Neuron (in vitro differentiated cells): ENCODE measurements around the gene CSGALNACT2.

Source experiments
- H2AFZ ChIP-seq: one replicate; pipeline ENCODE4 v1.6.1; 2013; ENCODE audit warnings: low read depth, mild to moderate bottlenecking, inconsistent platforms, low read length, moderate library complexity
- H3K27me3 ChIP-seq: one replicate; pipeline ENCODE4 v1.6.1; 2013; ENCODE audit warnings: low read length; ENCODE audit not compliant: insufficient read depth
- H3K36me3 ChIP-seq: one replicate; pipeline ENCODE4 v1.6.1; 2013; ENCODE audit warnings: low read length; ENCODE audit not compliant: insufficient read depth
- H3K4me1 ChIP-seq: one replicate; pipeline ENCODE4 v1.6.1; 2013; ENCODE audit warnings: low read length; ENCODE audit not compliant: insufficient read depth
- H3K4me3 ChIP-seq: 2 replicates; pipeline ENCODE4 v1.5.1; 2013; ENCODE audit warnings: mild to moderate bottlenecking, low read length, moderate library complexity
- H3K9me3 ChIP-seq: one replicate; pipeline ENCODE4 v1.6.1; 2013; ENCODE audit warnings: low read length

The CSGALNACT2 gene

DNA sequence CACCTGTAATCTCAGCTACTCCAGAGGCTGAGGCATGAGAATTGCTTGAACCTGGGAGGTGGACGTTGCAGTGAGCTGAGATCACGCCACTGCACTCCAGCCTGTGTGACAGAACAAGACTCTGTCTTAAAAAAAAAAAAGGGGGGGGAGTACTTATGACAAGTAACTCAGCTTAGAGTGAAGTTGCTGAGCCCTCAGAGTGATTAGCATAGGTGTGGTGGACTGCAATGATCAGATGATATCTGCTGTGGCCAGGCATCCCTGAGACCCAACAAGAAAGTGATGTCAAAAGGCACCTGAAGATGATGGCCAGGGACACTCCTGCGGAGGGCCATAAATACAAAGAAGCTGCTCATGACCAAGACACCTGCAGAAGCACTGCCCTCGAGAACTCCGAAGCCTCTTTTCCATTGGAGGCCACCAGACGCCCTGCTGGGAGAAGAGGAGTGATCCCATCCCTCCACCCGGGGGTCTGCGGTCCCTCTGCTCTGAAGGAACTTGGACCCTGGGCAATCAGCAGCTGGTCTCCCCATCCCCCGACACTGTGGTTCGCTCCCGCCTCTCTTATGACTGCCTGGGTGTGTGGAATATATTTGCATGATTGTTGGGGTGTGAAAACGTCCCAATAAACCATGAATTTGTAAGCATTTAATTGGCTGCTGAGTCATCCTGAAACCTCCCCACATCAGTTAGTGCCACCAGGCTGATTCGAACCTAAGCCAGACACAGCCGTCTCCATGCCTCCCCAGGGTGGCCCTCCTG, 82.6 kb downstream of the CSGALNACT2 start:
- Histone ChIP-seq H2AFZ (no peak overlapping the region), H3K4me1 (peaks cover 12% of the 10 kb centered on the region), H3K4me3 (no peak overlapping the region), H3K9me3 (no peaks in the 10 kb centered on the region), H3K27me3 (peaks cover 12% of the 10 kb centered on the region), H3K36me3 (no peaks in the 10 kb centered on the region)

- H3K36me3 ChIP-seq: no peaks in the 10 kb centered on the region
- H3K4me3 ChIP-seq: no peak overlapping the region
- no peak overlapping the region for H2AFZ ChIP-seq
- peaks cover 15% of the 10 kb centered on the region for H3K27me3 ChIP-seq
- no peaks in the 10 kb centered on the region for H3K9me3 ChIP-seq
- peaks cover 12% of the 10 kb centered on the region for H3K4me1 ChIP-seq
Measured at GRCh38 chr10:43221419-43222209, 83.4 kb downstream of the CSGALNACT2 start.

- Histone ChIP-seq H3K4me1 (peaks cover 12% of the 10 kb centered on the region), H3K36me3 (no peaks in the 10 kb centered on the region), H2AFZ (no peak overlapping the region), H3K9me3 (no peaks in the 10 kb centered on the region), H3K4me3 (no peak overlapping the region), H3K27me3 (peaks cover 21% of the 10 kb centered on the region)
Measured at GRCh38 chr10:43222210-43222720, 84.0 kb downstream of the CSGALNACT2 start.

GRCh38 chr10:43223056-43223455, 84.8 kb downstream of the CSGALNACT2 start:
- H3K9me3 ChIP-seq: no peaks in the 10 kb centered on the region
- peaks cover 24% of the 10 kb centered on the region for H3K27me3 ChIP-seq
- no peak overlapping the region for H3K4me3 ChIP-seq
- H3K4me1 ChIP-seq: peaks cover 12% of the 10 kb centered on the region
- H2AFZ ChIP-seq: no peak overlapping the region
- H3K36me3 ChIP-seq: no peaks in the 10 kb centered on the region

GRCh38 chr10:43224321-43224720, 86.1 kb downstream of the CSGALNACT2 start:
- Histone ChIP-seq H2AFZ (no peak overlapping the region), H3K27me3 (peaks cover 34% of the 10 kb centered on the region), H3K4me3 (no peak overlapping the region), H3K36me3 (no peaks in the 10 kb centered on the region), H3K4me1 (no peaks in the 10 kb centered on the region), H3K9me3 (no peaks in the 10 kb centered on the region)

DNA sequence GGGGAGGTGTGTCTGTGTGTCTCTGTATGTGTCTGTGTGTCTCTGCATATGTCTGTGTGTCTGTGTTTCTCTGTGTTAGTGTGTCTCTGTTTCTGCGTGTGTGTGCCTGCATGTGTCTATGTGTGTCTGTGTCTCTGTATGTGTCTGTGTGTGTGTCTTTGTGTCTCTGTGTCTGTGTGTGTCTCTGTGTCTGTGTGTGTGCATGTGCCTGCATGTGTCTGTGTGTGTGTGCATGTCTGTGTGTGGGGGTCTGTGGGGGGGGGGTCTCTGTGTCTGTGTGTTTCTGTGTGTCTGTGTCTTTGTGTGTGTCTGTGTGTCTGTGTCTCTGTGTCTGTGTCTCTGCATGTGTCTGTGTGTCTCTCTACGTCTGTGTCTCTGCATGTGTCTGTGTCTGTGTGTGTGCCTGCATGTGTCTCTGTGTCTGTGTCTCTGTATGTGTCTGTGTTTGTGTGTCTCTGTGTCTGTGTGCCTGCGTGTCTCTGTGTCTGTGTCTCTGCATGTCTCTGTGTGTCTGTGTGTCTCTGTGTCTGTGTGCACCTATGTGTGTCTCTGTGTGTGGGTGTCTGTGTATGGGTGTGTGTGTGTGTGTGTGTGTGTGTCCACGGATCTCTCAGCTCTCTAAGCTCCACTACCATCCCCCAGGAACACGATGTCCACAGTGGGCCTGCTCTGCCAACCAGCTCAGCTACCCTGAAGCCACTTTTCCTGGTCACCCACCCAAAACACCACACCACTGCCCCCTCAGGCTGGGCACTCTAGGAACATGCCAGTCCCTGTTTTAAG, 87.0 kb downstream of the CSGALNACT2 start:
- peaks cover 41% of the 10 kb centered on the region for H3K27me3 ChIP-seq
- no peaks in the 10 kb centered on the region for H3K36me3 ChIP-seq
- no peaks in the 10 kb centered on the region for H3K4me1 ChIP-seq

DNA sequence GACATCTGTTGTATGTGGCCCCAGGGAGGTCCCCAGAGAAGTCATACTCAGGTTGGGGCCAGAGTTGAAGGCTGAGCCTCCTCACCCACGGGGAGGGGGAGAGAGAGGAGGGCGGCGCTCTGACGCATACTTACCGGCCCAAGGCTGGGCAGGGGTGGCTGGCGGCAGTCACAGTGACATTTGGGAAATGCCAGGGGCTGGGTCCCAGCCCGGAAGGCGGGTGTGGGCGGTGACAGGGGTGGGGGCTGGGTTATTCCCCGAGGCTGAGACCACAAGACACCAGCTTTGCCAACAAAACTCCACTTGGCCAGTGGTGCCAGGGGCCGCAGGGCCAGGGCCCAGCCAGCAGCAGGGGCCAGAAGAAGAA, 87.5 kb downstream of the CSGALNACT2 start:
- Histone ChIP-seq H3K4me1 (no peaks in the 10 kb centered on the region), H3K27me3 (peaks cover 46% of the 10 kb centered on the region), H3K4me3 (no peak overlapping the region), H3K9me3 (no peaks in the 10 kb centered on the region), H2AFZ (no peak overlapping the region), H3K36me3 (no peaks in the 10 kb centered on the region)

More for the DNA sequence above, 87.0 kb downstream of the CSGALNACT2 start:
- no peaks in the 10 kb centered on the region for H3K9me3 ChIP-seq
- H3K4me3 ChIP-seq: no peak overlapping the region
- no peak overlapping the region for H2AFZ ChIP-seq

DNA sequence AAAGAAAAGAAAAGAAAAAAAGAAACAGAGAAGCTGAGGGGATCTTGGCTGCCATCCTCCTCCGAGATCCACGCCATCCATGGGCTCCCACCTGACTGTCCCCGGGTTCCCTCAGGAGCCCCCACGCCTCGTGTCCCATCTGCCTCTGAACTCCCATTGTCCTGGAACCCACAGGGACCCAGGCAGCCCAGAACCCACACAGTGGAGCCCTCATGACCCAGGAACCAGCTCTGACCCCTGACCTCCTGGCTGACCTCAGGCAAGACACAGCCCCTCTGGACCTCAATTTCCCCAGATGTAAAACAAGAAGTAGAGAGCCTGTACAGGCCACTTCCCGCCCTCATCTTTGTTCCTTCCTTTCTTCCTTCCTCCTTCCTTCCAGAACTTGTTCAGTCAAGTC, 88.2 kb downstream of the CSGALNACT2 start:
- H3K4me3 ChIP-seq: no peak overlapping the region
- no peak overlapping the region for H2AFZ ChIP-seq
- H3K4me1 ChIP-seq: no peaks in the 10 kb centered on the region
- no peaks in the 10 kb centered on the region for H3K9me3 ChIP-seq
- peaks cover 53% of the 10 kb centered on the region for H3K27me3 ChIP-seq
- no peaks in the 10 kb centered on the region for H3K36me3 ChIP-seq

GRCh38 chr10:43226851-43227845, 88.9 kb downstream of the CSGALNACT2 start:
- H2AFZ ChIP-seq: no peak overlapping the region
- no peak overlapping the region for H3K4me3 ChIP-seq
- H3K27me3 ChIP-seq: peaks cover 60% of the 10 kb centered on the region
- H3K9me3 ChIP-seq: no peaks in the 10 kb centered on the region
- no peaks in the 10 kb centered on the region for H3K4me1 ChIP-seq
- no peaks in the 10 kb centered on the region for H3K36me3 ChIP-seq

- Histone ChIP-seq H3K4me1 (no peaks in the 10 kb centered on the region), H2AFZ (no peak overlapping the region), H3K27me3 (peaks cover 58% of the 10 kb centered on the region), H3K36me3 (no peaks in the 10 kb centered on the region), H3K4me3 (no peak overlapping the region), H3K9me3 (no peaks in the 10 kb centered on the region)
Measured at GRCh38 chr10:43227911-43228782, 89.9 kb downstream of the CSGALNACT2 start.

DNA sequence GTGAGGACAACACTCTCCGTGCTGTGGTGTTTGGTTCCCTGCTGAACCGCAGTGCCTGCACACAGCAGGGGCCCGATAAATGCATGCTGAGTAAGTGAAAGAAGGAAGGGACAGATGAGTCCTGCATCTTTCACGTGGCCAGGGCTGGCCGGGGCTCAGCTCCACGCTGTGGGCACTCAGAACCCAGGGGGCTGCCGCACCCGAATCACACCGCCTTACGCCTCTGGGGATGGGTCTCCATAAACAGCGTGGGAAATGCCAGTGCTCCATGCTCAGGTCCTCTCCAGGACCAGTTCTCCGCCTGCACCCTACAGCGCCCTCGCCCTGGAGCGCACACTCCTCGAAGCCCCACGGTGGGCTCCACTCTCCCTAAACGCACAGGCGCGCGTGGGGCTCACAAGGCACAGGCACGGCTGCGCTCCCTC, 90.5 kb downstream of the CSGALNACT2 start:
- H3K4me1 ChIP-seq: no peaks in the 10 kb centered on the region
- no peaks in the 10 kb centered on the region for H3K36me3 ChIP-seq
- peaks cover 62% of the 10 kb centered on the region for H3K27me3 ChIP-seq
- no peak overlapping the region for H3K4me3 ChIP-seq
- no peaks in the 10 kb centered on the region for H3K9me3 ChIP-seq
- H2AFZ ChIP-seq: no peak overlapping the region
